ENCODE data around the gene ASMTL. TPM values are rescaled to one million over a fixed set of nuclear protein-coding genes. Genes with fewer than 3 reads are reported as not detected.

The ASMTL gene
- total RNA-seq, 1 donor from 2014 or later, result 45.5 TPM

DNA sequence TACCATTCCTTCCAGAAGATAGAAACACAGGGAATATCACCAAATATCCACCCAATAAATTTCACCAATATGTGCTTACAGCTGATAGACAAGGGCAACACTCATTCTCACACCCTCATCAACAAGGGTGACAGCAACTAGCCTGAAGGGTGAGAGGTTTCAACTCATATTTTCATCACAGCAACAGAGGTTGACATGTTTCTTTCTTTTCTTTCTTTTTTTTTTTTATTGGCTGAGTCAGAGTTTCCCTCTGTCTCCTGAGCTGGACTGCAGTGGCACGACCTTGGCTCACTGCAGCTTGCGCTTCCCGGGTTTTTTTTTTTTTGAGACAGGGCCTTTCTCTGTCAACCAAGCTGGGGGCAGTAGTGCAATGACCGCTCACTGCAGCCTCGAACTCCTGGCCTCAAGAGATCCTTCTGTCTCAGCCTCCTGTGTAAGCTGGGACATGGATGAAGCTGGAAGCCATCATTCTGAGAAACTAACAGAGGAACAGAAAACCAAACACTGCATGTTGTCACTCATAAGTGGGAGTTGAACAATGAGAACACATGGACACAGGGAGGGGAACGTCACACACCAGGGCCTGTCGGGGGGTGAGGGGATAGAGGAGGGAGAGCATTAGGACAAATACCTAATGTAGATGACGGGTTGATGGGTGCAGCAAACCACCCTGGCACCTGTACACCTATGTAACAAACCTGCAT lies 27.5 kb upstream of the ASMTL start:
- H3K4me3 Mint-ChIP-seq (ENCODE audit: unreplicated experiment), result no peak overlapping the region
- TF ChIP-seq CTCF (IDR thresholded peaks at IDR 0.05; ENCODE audit: partially characterized antibody, unreplicated experiment), result no peak
- peaks cover 8% of the 10 kb centered on the region for H3K4me1 Mint-ChIP-seq (ENCODE audit: low read depth, unreplicated experiment)
- H3K27ac Mint-ChIP-seq (ENCODE audit: unreplicated experiment), result peak overlapping the region; percentile 43
- peaks cover 33% of the 10 kb centered on the region for H3K36me3 Mint-ChIP-seq (ENCODE audit: unreplicated experiment)
- H3K27me3 Mint-ChIP-seq (ENCODE audit: unreplicated experiment), result peaks cover 6% of the 10 kb centered on the region
- peaks cover 23% of the 10 kb centered on the region for H3K9me3 Mint-ChIP-seq (ENCODE audit: unreplicated experiment)
- DNase-seq, result no peak

DNA sequence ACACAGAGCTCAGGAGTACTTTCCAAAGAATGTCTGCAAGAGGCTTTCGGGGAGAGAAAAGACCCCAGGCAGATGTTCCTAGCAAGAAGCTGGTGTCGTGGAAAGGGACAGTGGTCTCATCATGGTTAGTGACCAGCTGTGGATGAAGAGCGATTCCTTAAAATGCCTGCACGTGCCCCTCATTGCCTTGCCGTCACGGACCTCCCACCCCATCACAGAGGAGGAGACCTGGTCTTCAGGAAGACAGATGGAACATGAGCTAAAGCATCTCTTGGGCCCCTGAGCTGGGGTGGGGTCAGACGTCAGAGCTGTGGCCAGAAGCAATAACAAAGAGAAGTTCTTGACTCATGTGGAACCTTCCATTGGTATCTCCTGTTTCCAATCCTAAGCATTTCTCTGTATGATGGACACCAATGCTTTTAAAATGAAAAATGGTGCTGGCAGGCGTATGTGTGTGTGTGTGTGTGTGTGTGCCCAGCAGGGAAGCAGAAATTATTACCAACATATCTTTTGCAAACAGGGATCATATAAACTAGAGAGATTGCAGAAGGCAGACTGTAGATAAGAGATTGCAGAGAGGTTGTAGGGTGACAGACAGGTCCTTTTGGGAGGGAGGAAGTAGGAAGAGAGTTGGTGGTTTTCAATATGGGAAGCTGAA lies 25.2 kb upstream of the ASMTL start:
- Mint-ChIP-seq H3K4me3 (ENCODE audit: unreplicated experiment) (no peak overlapping the region), H3K9me3 (ENCODE audit: unreplicated experiment) (peaks cover 27% of the 10 kb centered on the region), H3K36me3 (ENCODE audit: unreplicated experiment) (peaks cover 33% of the 10 kb centered on the region), H3K27ac (ENCODE audit: unreplicated experiment) (no peak overlapping the region), H3K27me3 (ENCODE audit: unreplicated experiment) (peaks cover 6% of the 10 kb centered on the region), H3K4me1 (ENCODE audit: low read depth, unreplicated experiment) (peaks cover 8% of the 10 kb centered on the region)
- DNase-seq, result no peak
- TF ChIP-seq CTCF (IDR thresholded peaks at IDR 0.05; ENCODE audit: partially characterized antibody, unreplicated experiment), result no peak

- Mint-ChIP-seq H3K27ac (ENCODE audit: unreplicated experiment) (no peak overlapping the region), H3K4me1 (ENCODE audit: low read depth, unreplicated experiment) (peaks cover 8% of the 10 kb centered on the region), H3K4me3 (ENCODE audit: unreplicated experiment) (no peak overlapping the region), H3K9me3 (ENCODE audit: unreplicated experiment) (peaks cover 28% of the 10 kb centered on the region), H3K27me3 (ENCODE audit: unreplicated experiment) (peaks cover 6% of the 10 kb centered on the region), H3K36me3 (ENCODE audit: unreplicated experiment) (peaks cover 33% of the 10 kb centered on the region)
- DNase-seq, result no peak
- TF ChIP-seq CTCF (IDR thresholded peaks at IDR 0.05; ENCODE audit: partially characterized antibody, unreplicated experiment), result no peak
Observed at GRCh38 chrX:1477229-1477628, 24.5 kb upstream of the ASMTL start.

- no peak for DNase-seq
- Mint-ChIP-seq H3K27me3 (ENCODE audit: unreplicated experiment) (peaks cover 3% of the 10 kb centered on the region), H3K4me3 (ENCODE audit: unreplicated experiment) (no peak overlapping the region), H3K4me1 (ENCODE audit: low read depth, unreplicated experiment) (peaks cover 2% of the 10 kb centered on the region), H3K9me3 (ENCODE audit: unreplicated experiment) (peaks cover 24% of the 10 kb centered on the region), H3K36me3 (ENCODE audit: unreplicated experiment) (peaks cover 33% of the 10 kb centered on the region), H3K27ac (ENCODE audit: unreplicated experiment) (no peak overlapping the region)
- no peak for TF ChIP-seq CTCF (IDR thresholded peaks at IDR 0.05; ENCODE audit: partially characterized antibody, unreplicated experiment)
Observed at GRCh38 chrX:1476682-1477081, 24.0 kb upstream of the ASMTL start.

GRCh38 chrX:1475881-1476280 lies 23.2 kb upstream of the ASMTL start:
- no peak for DNase-seq
- no peaks in the 10 kb centered on the region for H3K4me1 Mint-ChIP-seq (ENCODE audit: low read depth, unreplicated experiment)
- H3K27ac Mint-ChIP-seq (ENCODE audit: unreplicated experiment), result no peak overlapping the region
- no peak overlapping the region for H3K4me3 Mint-ChIP-seq (ENCODE audit: unreplicated experiment)
- peaks cover 3% of the 10 kb centered on the region for H3K27me3 Mint-ChIP-seq (ENCODE audit: unreplicated experiment)
- no peak for TF ChIP-seq CTCF (IDR thresholded peaks at IDR 0.05; ENCODE audit: partially characterized antibody, unreplicated experiment)
- H3K9me3 Mint-ChIP-seq (ENCODE audit: unreplicated experiment), result peaks cover 22% of the 10 kb centered on the region
- peaks cover 33% of the 10 kb centered on the region for H3K36me3 Mint-ChIP-seq (ENCODE audit: unreplicated experiment)
